Epithelial cell of esophagus (primary cell): ENCODE data around the gene DZIP1L.
A peak's percentile ranks its signal among the peaks of the same experiment; 100 is the strongest.
"Not testable (repeated sequence)": the region's sequence is repeated elsewhere in the genome, so short reads cannot be mapped to it uniquely, and the experiment has no call there.

ENCODE experiments used
- DNase-seq: peaks from one replicate; pipeline ENCODE4 v3.0.0; 2010; ENCODE audit warnings: low read depth
- H3K4me3 ChIP-seq: 2 replicates; pipeline ENCODE4 v1.5.1; 2011; ENCODE audit warnings: mild to moderate bottlenecking, low read length, control low read depth
- CTCF ChIP-seq: IDR thresholded peaks from 2 replicates; pipeline ENCODE4 v1.5.1; 2011; ENCODE audit warnings: low read depth, mild to moderate bottlenecking, low read length, control low read depth, inconsistent platforms; ENCODE audit not compliant: insufficient read depth; ENCODE audit errors: missing control alignments

Gene DZIP1L

GRCh38 chr3:138097192-138098172 is 17.9 kb downstream of the DZIP1L start:
- no peak for DNase-seq
- TF ChIP-seq CTCF = peak; percentile 25
- no peak overlapping the region for H3K4me3 ChIP-seq

GRCh38 chr3:138093721-138094120 is 21.7 kb downstream of the DZIP1L start:
- no peak for TF ChIP-seq CTCF
- DNase-seq = no peak
- H3K4me3 ChIP-seq = no peak overlapping the region

- no peak overlapping the region for H3K4me3 ChIP-seq
- no peak for TF ChIP-seq CTCF
- peak; percentile 56 for DNase-seq
These were observed 23.4 kb downstream of the DZIP1L start for GRCh38 chr3:138092023-138092422.

GRCh38 chr3:138089091-138089490 is 26.3 kb downstream of the DZIP1L start:
- no peak for TF ChIP-seq CTCF
- peak; percentile 90 for DNase-seq
- H3K4me3 ChIP-seq = no peak overlapping the region

GRCh38 chr3:138085745-138086144 is 29.7 kb downstream of the DZIP1L start:
- not testable (repeated sequence) for DNase-seq, H3K4me3 ChIP-seq

- no peak overlapping the region for H3K4me3 ChIP-seq
- DNase-seq = no peak
- no peak for TF ChIP-seq CTCF
These were observed 31.2 kb downstream of the DZIP1L start for GRCh38 chr3:138084196-138084595.

GRCh38 chr3:138082992-138083386 is 32.4 kb downstream of the DZIP1L start:
- no peak for DNase-seq
- no peak for TF ChIP-seq CTCF
- H3K4me3 ChIP-seq = no peak overlapping the region
